ENCODE data around the gene GALNT11. TPM values are rescaled to one million over a fixed set of nuclear protein-coding genes. Genes with fewer than 3 reads are reported as not detected.
A peak's percentile ranks its signal among the peaks of the same experiment; 100 is the strongest.

GALNT11 gene
- total and polyA plus RNA-seq, 2 of the 4 experiments (the other 2 are of a cell fraction): 24.4 to 29.3 TPM

- Histone ChIP-seq H3K79me1 (ENCODE audit: low read depth in 1 of 2, low read length in 2 of 2) (no peaks in the 10 kb centered on the region), H3K9ac (ENCODE audit: low read depth, low read length) (no peak overlapping the region), H3K18ac (ENCODE audit: low read depth, low read length) (no peak overlapping the region), H3K56ac (ENCODE audit: extremely low read depth, insufficient read depth, low read length) (no peak overlapping the region), H4K91ac (ENCODE audit: insufficient read depth, low read depth, low read length) (no peak overlapping the region), H2AK5ac (ENCODE audit: low read depth, low read length) (no peak overlapping the region), H2BK20ac (ENCODE audit: low read depth, low read length) (no peak overlapping the region), H2BK15ac (ENCODE audit: low read depth, low read length) (no peak overlapping the region), H4K5ac (ENCODE audit: low read depth, low read length) (no peak overlapping the region), H2AFZ (replicated peaks; ENCODE audit: low read length, poor library complexity) (no peak overlapping the region), H3K23ac (ENCODE audit: low read depth, low read length) (no peak overlapping the region), H4K20me1 (ENCODE audit: insufficient read depth, low read length) (no peaks in the 10 kb centered on the region), H3K36me3 (ENCODE audit: control insufficient read depth, insufficient read depth, low read length) (no peaks in the 10 kb centered on the region), H4K8ac (ENCODE audit: low read depth in 2 of 2, low read length in 2 of 2) (no peak overlapping the region), H3K4me3 (ENCODE audit: insufficient read depth, low read depth, low read length) (no peak overlapping the region), H3K4ac (ENCODE audit: low read depth, low read length) (no peak overlapping the region), H3K27ac (ENCODE audit: insufficient read depth, low read length) (no peak overlapping the region), H2BK5ac (ENCODE audit: low read depth, low read length, poor library complexity, severe bottlenecking) (no peak overlapping the region), H3K4me1 (ENCODE audit: control insufficient read depth, insufficient read depth, low read length) (no peaks in the 10 kb centered on the region), H3K9me1 (ENCODE audit: insufficient read depth, low read length) (no peaks in the 10 kb centered on the region), H3K27me3 (ENCODE audit: control insufficient read depth, insufficient read depth, low read length) (peaks cover 6% of the 10 kb centered on the region), H3K9me3 (ENCODE audit: control insufficient read depth, insufficient read depth, low read length) (no peaks in the 10 kb centered on the region), H2AK9ac (replicated peaks; ENCODE audit: low read depth, low read length, poor library complexity) (no peak overlapping the region), H3K14ac (replicated peaks; ENCODE audit: low read depth, low read length) (no peak overlapping the region), H3K4me2 (ENCODE audit: low read depth, low read length) (0 out of 2 replicates have a peak overlapping the region, but pooled peaks have one; percentile 9), H2BK120ac (ENCODE audit: low read depth, low read length) (no peak overlapping the region)
- no peak for TF ChIP-seq POLR2A (IDR thresholded peaks at IDR 0.05; ENCODE audit: low read depth, low read length)
- no peak for TF ChIP-seq ELK1 (IDR thresholded peaks at IDR 0.05; ENCODE audit: borderline replicate concordance, low read depth, low read length)
- TF ChIP-seq MAZ (IDR thresholded peaks at IDR 0.05; ENCODE audit: borderline replicate concordance, low read depth, low read length): no peak
- TF ChIP-seq CHD1 (IDR thresholded peaks at IDR 0.05; ENCODE audit: low read depth, low read length): no peak
- no peak for TF ChIP-seq BHLHE40 (IDR thresholded peaks at IDR 0.05; ENCODE audit: low read depth, low read length)
- TF ChIP-seq RFX5 (IDR thresholded peaks at IDR 0.05; ENCODE audit: low read depth, low read length): no peak
- TF ChIP-seq RAD21 (IDR thresholded peaks at IDR 0.05; ENCODE audit: low read length): no peak
- TF ChIP-seq, protein P1, sequence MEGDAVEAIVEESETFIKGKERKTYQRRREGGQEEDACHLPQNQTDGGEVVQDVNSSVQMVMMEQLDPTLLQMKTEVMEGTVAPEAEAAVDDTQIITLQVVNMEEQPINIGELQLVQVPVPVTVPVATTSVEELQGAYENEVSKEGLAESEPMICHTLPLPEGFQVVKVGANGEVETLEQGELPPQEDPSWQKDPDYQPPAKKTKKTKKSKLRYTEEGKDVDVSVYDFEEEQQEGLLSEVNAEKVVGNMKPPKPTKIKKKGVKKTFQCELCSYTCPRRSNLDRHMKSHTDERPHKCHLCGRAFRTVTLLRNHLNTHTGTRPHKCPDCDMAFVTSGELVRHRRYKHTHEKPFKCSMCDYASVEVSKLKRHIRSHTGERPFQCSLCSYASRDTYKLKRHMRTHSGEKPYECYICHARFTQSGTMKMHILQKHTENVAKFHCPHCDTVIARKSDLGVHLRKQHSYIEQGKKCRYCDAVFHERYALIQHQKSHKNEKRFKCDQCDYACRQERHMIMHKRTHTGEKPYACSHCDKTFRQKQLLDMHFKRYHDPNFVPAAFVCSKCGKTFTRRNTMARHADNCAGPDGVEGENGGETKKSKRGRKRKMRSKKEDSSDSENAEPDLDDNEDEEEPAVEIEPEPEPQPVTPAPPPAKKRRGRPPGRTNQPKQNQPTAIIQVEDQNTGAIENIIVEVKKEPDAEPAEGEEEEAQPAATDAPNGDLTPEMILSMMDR (conservative IDR thresholded peaks at IDR 0.05; ENCODE audit: low read depth, low read length): no peak
- TF ChIP-seq, protein P2, sequence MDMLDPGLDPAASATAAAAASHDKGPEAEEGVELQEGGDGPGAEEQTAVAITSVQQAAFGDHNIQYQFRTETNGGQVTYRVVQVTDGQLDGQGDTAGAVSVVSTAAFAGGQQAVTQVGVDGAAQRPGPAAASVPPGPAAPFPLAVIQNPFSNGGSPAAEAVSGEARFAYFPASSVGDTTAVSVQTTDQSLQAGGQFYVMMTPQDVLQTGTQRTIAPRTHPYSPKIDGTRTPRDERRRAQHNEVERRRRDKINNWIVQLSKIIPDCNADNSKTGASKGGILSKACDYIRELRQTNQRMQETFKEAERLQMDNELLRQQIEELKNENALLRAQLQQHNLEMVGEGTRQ (IDR thresholded peaks at IDR 0.05; ENCODE audit: low read depth, low read length): no peak
- TF ChIP-seq FOS (IDR thresholded peaks at IDR 0.05; ENCODE audit: low read depth, low read length): no peak
- TF ChIP-seq MAFK (IDR thresholded peaks at IDR 0.05; ENCODE audit: low read depth, low read length): no peak
- TF ChIP-seq RCOR1 (IDR thresholded peaks at IDR 0.05; ENCODE audit: insufficient replicate concordance, low read length): no peak
- TF ChIP-seq SMC3 (IDR thresholded peaks at IDR 0.05; ENCODE audit: low read depth, low read length): no peak
- TF ChIP-seq NFE2L2 (IDR thresholded peaks at IDR 0.05; ENCODE audit: low read depth, low read length): no peak
- no peak for TF ChIP-seq MXI1 (IDR thresholded peaks at IDR 0.05; ENCODE audit: borderline replicate concordance, low read depth, low read length)
- TF ChIP-seq CEBPB (IDR thresholded peaks at IDR 0.05; ENCODE audit: low read depth, low read length): no peak
- BruUV-seq (replicated peaks): no TSS peak
- dilution Hi-C loops (cut with HindIII; ENCODE audit: low sequenced_read_pairs, unreplicated experiment) (no loop called here), in situ Hi-C loops (cut with MboI; ENCODE audit: low sequenced_read_pairs) (no loop called here), intact Hi-C loops (cut with micrococcal nuclease) (no loop called here)
- ATAC-seq (ENCODE audit: low read depth): peak; percentile 44
- DNase-seq: no peak
- ChIA-PET POLR2A (ENCODE audit: unreplicated experiment) (no interaction called here), CTCF (no interaction called here)
- no CpG with 5 or more reads among the region's 12 CpGs for WGBS, 2 experiments (ENCODE audit: extremely low coverage in 2 of 2, insufficient read length in 1 of 2)
Observed at GRCh38 chr7:151992375-151992774, 33.1 kb upstream of the GALNT11 start.

All from IMR-90 (cell line).